ENCODE data around the gene MSTO1.

- TF ChIP-seq CTCF (IDR thresholded peaks at IDR 0.05) (no peak), ZFX (IDR thresholded peaks at IDR 0.05; ENCODE audit: borderline replicate concordance) (no peak)
Observed at GRCh38 chr1:155652951-155653350, 42.9 kb downstream of the MSTO1 start.

All from 22Rv1 (cell line).